CD4-positive, alpha-beta T cell (primary cell): ENCODE results near the gene ACTN4. TPM values are rescaled to one million over a fixed set of nuclear protein-coding genes. Genes with fewer than 3 reads are reported as not detected.

Experiments
- ATAC-seq: fragments of 200-7000 bp; cut with Tn5 transposase; one replicate; pipeline ENCODE4 v1.10.0; 2022; ENCODE audit warnings: mild to moderate bottlenecking; ENCODE audit not compliant: poor library complexity
- CTCF ChIA-PET: fragments of 350-600 bp; sonication (Branson Sonifier 250); formaldehyde crosslinking; loops from one replicate; lab custom pipeline; 2021; ENCODE audit warnings: antibody characterized with exemption, inconsistent platforms; lab: Charles Lee
- POLR2A ChIA-PET: fragments of 350-600 bp; sonication (Branson Sonifier 250); formaldehyde crosslinking; loops from one replicate; lab custom pipeline; 2021; ENCODE audit warnings: antibody characterized with exemption, inconsistent platforms; lab: Charles Lee
- DNase-seq, 14 experiments: peaks; one replicate each; pipeline ENCODE4 v3.0.0-alpha.2; 2013 to 2020; ENCODE audit warnings: mixed read lengths in 2 of 14
- H3K27ac ChIP-seq, 2 donors: one replicate each; pipeline versions ENCODE4 v1.5.1 to v1.7.0; 2013; ENCODE audit warnings: low read length in 2 of 2, low read depth in 1 of 2, mild to moderate bottlenecking in 1 of 2
- H3K27me3 ChIP-seq, 2 experiments: 1 replicate in 1 of 2; 2 replicates in 1 of 2; pipeline versions ENCODE4 v1.6.1 to v1.7.0; 2013; ENCODE audit warnings: low read length in 2 of 2, control low read depth in 1 of 2, mild to moderate bottlenecking in 1 of 2, moderate library complexity in 1 of 2; ENCODE audit not compliant: insufficient read depth in 2 of 2, control insufficient read depth in 1 of 2
- H3K36me3 ChIP-seq: one replicate; pipeline ENCODE4 v1.6.1; 2013; ENCODE audit warnings: low read length, control low read depth; ENCODE audit not compliant: insufficient read depth
- H3K4me1 ChIP-seq: one replicate; pipeline ENCODE4 v1.6.1; 2013; ENCODE audit warnings: low read length, control low read depth; ENCODE audit not compliant: insufficient read depth
- H3K4me3 ChIP-seq: one replicate; pipeline ENCODE4 v1.5.1; 2013; ENCODE audit warnings: mild to moderate bottlenecking, low read length, moderate library complexity
- H3K9me3 ChIP-seq, 2 experiments: 1 replicate in 1 of 2; 2 replicates in 1 of 2; pipeline versions ENCODE4 v1.6.1 to v1.7.0; 2013; ENCODE audit warnings: low read length in 2 of 2, mild to moderate bottlenecking in 2 of 2, control low read depth in 1 of 2, moderate library complexity in 1 of 2; ENCODE audit not compliant: control insufficient read depth in 1 of 2, insufficient read depth in 1 of 2
- H3K27ac Mint-ChIP-seq: one replicate; pipeline ENCODE4 v1.8.0; 2020; ENCODE audit warnings: mixed read lengths
- H3K27me3 Mint-ChIP-seq: one replicate; pipeline ENCODE4 v1.8.0; 2021; ENCODE audit warnings: mixed read lengths
- H3K36me3 Mint-ChIP-seq: one replicate; pipeline ENCODE4 v1.8.0; 2021; ENCODE audit warnings: low read depth, mixed read lengths
- H3K4me1 Mint-ChIP-seq: one replicate; pipeline ENCODE4 v1.8.0; 2021; ENCODE audit warnings: low read depth, mixed read lengths
- H3K4me3 Mint-ChIP-seq: one replicate; pipeline ENCODE4 v1.8.0; 2020; ENCODE audit warnings: mild to moderate bottlenecking, mixed read lengths
- H3K9me3 Mint-ChIP-seq: one replicate; pipeline ENCODE4 v1.8.0; 2020; ENCODE audit warnings: mixed read lengths
- intact Hi-C, 2 experiments: fragments of 100-400 bp; cut with DNase I in 1 of 2; cut with micrococcal nuclease in 1 of 2; formaldehyde crosslinking; loops; one replicate each; pipeline versions ENCODE4 v1.15.1 to v1.9.0; 2023 to 2025; cut with DNase I, micrococcal nuclease
- total RNA-seq, 174 experiments: library from RNA in 2 of 174; stranded (reverse) in 2 of 174; gene quantifications; one replicate each; pipeline ENCODE4 v1.2.3 and lab custom pipeline; 2021 to 2026
- TF ChIP-seq, protein P1 (sequence below): fragments of 200-600 bp; IDR thresholded peaks from one replicate; pipeline ENCODE4 v1.8.0; 2022; ENCODE audit warnings: antibody characterized with exemption, mild to moderate bottlenecking

ACTN4 gene
- total RNA-seq, 2 experiments from 2014 or later, result 70.3 to 84.0 TPM

- H3K4me1 ChIP-seq, result peaks cover 26% of the 10 kb centered on the region
- ChIA-PET CTCF (interaction anchor here (1.8 kb wide), 1 partner anchor 27 kb away, joined by 6 read pairs; no protein-coding TSS in a partner anchor), POLR2A (no interaction called here)
- no peak for DNase-seq
- peaks cover 17% of the 10 kb centered on the region for H3K4me1 Mint-ChIP-seq
- no peaks in the 10 kb centered on the region for H3K27me3 ChIP-seq
- no peaks in the 10 kb centered on the region for H3K9me3 ChIP-seq
- no peaks in the 10 kb centered on the region for H3K36me3 ChIP-seq
- H3K27ac Mint-ChIP-seq, result no peak overlapping the region
- no peak overlapping the region for H3K4me3 Mint-ChIP-seq
- H3K27me3 Mint-ChIP-seq, result peaks cover under 1% of the 10 kb centered on the region
- no peak overlapping the region for H3K4me3 ChIP-seq
- intact Hi-C loops, result no loop called here
- no peaks in the 10 kb centered on the region for H3K9me3 Mint-ChIP-seq
- H3K27ac ChIP-seq, result no peak overlapping the region
- TF ChIP-seq, protein P1, sequence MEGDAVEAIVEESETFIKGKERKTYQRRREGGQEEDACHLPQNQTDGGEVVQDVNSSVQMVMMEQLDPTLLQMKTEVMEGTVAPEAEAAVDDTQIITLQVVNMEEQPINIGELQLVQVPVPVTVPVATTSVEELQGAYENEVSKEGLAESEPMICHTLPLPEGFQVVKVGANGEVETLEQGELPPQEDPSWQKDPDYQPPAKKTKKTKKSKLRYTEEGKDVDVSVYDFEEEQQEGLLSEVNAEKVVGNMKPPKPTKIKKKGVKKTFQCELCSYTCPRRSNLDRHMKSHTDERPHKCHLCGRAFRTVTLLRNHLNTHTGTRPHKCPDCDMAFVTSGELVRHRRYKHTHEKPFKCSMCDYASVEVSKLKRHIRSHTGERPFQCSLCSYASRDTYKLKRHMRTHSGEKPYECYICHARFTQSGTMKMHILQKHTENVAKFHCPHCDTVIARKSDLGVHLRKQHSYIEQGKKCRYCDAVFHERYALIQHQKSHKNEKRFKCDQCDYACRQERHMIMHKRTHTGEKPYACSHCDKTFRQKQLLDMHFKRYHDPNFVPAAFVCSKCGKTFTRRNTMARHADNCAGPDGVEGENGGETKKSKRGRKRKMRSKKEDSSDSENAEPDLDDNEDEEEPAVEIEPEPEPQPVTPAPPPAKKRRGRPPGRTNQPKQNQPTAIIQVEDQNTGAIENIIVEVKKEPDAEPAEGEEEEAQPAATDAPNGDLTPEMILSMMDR, result no peak
- no peak for ATAC-seq
- H3K36me3 Mint-ChIP-seq, result no peaks in the 10 kb centered on the region
Observed at GRCh38 chr19:38742906-38743305, 95.5 kb downstream of the ACTN4 start.

DNA sequence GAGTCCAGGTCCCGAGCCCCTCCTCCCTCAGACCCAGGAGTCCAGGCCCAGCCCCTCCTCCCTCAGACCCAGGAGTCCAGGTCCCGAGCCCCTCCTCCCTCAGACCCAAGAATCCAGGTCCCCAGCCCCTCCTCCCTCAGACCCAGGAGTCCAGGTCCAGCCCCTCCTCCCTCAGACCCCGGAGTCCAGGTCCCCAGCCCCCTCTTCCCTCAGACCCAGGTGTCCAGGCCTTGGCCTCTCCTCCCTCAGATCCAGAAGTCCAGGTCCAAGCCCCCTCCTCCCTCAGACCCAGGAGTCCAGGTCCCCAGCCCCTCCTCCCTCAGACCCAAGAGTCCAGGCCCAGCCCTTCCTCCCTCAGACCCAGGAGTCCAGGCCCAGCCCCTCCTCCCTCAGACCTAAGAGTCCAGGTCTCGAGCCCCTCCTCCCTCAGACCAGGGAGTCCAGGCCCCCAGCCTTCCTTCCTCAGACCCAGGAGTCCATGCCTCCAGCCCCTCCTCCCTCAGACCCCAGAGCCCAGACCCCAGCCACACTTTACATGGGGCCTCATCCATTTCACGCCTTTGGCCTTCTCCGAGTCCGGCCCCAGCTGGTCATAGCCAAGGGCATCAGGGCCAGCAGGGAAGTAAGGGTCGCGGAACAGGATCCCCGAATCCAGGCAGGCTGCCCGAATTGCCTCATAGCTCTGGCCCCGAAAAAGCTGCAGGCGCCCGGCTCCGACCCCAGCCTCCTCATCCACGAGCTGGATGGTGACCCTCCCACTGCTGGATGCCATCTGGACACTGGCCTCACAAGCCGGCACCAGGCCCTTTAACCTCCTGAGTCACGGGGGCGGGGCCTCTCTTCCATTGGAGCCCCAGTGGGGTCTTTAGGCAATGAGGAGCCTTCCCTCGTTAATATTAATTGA, 96.2 kb downstream of the ACTN4 start:
- no peaks in the 10 kb centered on the region for H3K36me3 ChIP-seq
- no peaks in the 10 kb centered on the region for H3K9me3 Mint-ChIP-seq
- H3K27ac Mint-ChIP-seq, result no peak overlapping the region
- peaks cover 14% of the 10 kb centered on the region for H3K4me1 Mint-ChIP-seq
- POLR2A ChIA-PET, result no interaction called here
- no peak overlapping the region for H3K4me3 Mint-ChIP-seq
- TF ChIP-seq, protein P1, result no peak
- H3K27me3 ChIP-seq, result no peaks in the 10 kb centered on the region
- DNase-seq, result peak in 1 of 14 experiments; percentile 22
- ATAC-seq, result no peak
- CTCF ChIA-PET, result interaction anchor here (0.6 to 1.8 kb wide), 2 partner anchors 26 to 401 kb away, joined by 5 to 6 read pairs; no protein-coding TSS in a partner anchor
- H3K4me1 ChIP-seq, result peaks cover 21% of the 10 kb centered on the region
- intact Hi-C loops, result no loop called here
- H3K27me3 Mint-ChIP-seq, result no peaks in the 10 kb centered on the region
- no peak overlapping the region for H3K27ac ChIP-seq
- H3K4me3 ChIP-seq, result no peak overlapping the region
- H3K36me3 Mint-ChIP-seq, result no peaks in the 10 kb centered on the region
- no peaks in the 10 kb centered on the region for H3K9me3 ChIP-seq

DNA sequence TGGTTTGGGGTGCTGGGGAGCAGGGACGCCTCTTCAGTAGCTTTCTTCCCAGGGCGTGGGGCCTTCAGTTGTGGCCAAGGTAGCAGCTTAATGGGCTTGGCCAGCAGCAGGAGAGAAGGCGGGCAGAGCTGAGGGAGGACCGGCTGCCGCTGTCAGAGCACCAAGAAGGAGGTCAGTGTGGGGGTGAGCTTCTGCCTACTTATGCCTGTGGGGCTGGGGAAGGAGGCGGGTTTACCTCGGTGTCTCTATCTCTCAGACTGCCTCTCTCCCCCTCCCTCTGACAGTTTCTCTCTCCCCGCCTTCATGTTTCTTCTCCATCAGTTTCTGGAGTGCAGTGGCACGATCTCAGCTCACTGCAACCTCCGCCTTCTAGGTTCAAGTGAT, 96.8 kb downstream of the ACTN4 start, which contains the start of gene CAPN12:
CAPN12 (minus strand) TSS at position 177 of the 384 bp plus-strand sequence. CDS start 309 bp downstream, outside the sequence.
- POLR2A ChIA-PET, result no interaction called here
- Mint-ChIP-seq H3K36me3 (no peaks in the 10 kb centered on the region), H3K27ac (no peak within 1 kb of the TSS)

More for the DNA sequence above, 96.8 kb downstream of the ACTN4 start, which contains the start of gene CAPN12:
- peaks cover 7% of the 10 kb centered on the region for H3K4me1 Mint-ChIP-seq
- Histone ChIP-seq H3K27me3 (no peaks in the 10 kb centered on the region), H3K36me3 (no peaks in the 10 kb centered on the region), H3K4me3 (no peak within 1 kb of the TSS), H3K9me3 (no peaks in the 10 kb centered on the region), H3K27ac (no peak within 1 kb of the TSS), H3K4me1 (peaks cover 15% of the 10 kb centered on the region)
- no peaks in the 10 kb centered on the region for H3K9me3 Mint-ChIP-seq
- no peak within 1 kb of the TSS for H3K4me3 Mint-ChIP-seq
- CTCF ChIA-PET, result interaction anchor here (0.6 kb wide), 1 partner anchor 402 kb away, joined by 5 read pairs; no protein-coding TSS in a partner anchor
- TF ChIP-seq, protein P1, result no peak
- ATAC-seq (no peak), DNase-seq (no peak)
- intact Hi-C loops, result no loop called here
- H3K27me3 Mint-ChIP-seq, result no peaks in the 10 kb centered on the region
